ENCODE measurements around the gene CEP295NL.

DNA sequence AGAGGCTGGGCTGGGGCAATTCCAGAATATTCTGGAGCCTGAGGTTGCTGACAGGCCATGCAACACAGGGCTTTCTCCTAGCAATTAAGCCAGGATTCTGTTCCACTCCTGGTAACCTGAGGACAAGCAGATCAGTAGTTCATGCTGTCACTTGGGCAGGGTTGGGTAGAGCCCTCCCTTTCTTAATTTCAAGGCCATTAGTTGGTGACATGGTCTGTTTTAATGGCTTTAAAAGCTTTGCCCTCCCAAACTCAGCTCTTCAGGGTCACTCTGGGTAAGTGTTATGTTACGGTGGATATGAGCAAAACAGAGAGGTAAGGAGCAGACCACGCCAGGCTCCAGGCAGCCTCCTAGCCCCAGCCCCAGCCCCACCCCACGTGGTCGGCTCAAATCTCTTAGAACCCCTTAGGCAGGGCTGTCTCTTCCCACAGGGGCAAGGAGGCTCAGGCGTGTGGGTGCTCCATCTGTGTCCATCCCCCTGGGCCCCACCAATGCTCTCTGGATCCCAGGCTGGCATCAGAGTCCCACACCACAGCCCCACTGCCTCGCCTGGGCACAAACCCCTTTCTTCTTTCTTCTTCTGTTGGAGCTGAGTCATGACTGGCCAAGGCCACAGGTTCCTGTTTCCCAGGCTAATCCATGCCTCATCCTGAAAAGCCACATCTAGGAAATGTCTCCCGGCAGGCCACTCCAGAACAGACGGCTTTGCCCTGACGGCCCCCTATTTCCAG, 27.5 kb downstream of the CEP295NL start:
- TF ChIP-seq CTCF (IDR thresholded peaks at IDR 0.05) (no peak), POLR2A (IDR thresholded peaks at IDR 0.05) (no peak), EP300 (IDR thresholded peaks at IDR 0.05) (no peak), POLR2AphosphoS5 (IDR thresholded peaks at IDR 0.05) (no peak)

Measured in gastroesophageal sphincter (tissue), 3 donors.